Motor neuron (in vitro differentiated cells): ENCODE data around the gene RAET1E. TPM values are rescaled to one million over a fixed set of nuclear protein-coding genes. Genes with fewer than 3 reads are reported as not detected.
"Not testable (repeated sequence)": the region's sequence is repeated elsewhere in the genome, so short reads cannot be mapped to it uniquely, and the experiment has no call there.

ENCODE experiments used
- ATAC-seq, 8 experiments: fragments of 200-7000 bp; cut with Tn5 transposase; replicated peaks in 6 of 8; 2 replicates each; pipeline ENCODE4 v1.8.0; 2021; ENCODE audit warnings: mild to moderate bottlenecking in 8 of 8, moderate library complexity in 8 of 8
- H3K27ac ChIP-seq, 2 donors: fragments of 250-450 bp; sonication (Bioruptor Pico); 2 replicates each; pipeline ENCODE4 v1.9.0; 2021; ENCODE audit warnings: antibody characterized with exemption in 2 of 2, mild to moderate bottlenecking in 2 of 2, moderate library complexity in 1 of 2
- H3K4me1 ChIP-seq, 2 donors: fragments of 250-450 bp; sonication (Bioruptor Pico); replicated peaks in 1 of 2; 2 replicates each; pipeline ENCODE4 v1.6.1; 2021; ENCODE audit warnings: antibody characterized with exemption in 2 of 2, mild to moderate bottlenecking in 2 of 2, moderate library complexity in 1 of 2
- H3K4me3 ChIP-seq, 5 donors: fragments of 250-450 bp; sonication (Bioruptor Pico); 2 replicates each; pipeline ENCODE4 v1.9.0; 2021; ENCODE audit warnings: antibody characterized with exemption in 5 of 5, mild to moderate bottlenecking in 5 of 5, moderate library complexity in 4 of 5
- WGBS, 10 experiments: fragments of 450-650 bp; shearing (Covaris generic); methylation state at CpG; one replicate each; pipeline ENCODE4 v1.0.0; 2022; 5-methylcytosine and 5-hydroxymethylcytosine counted together
- in situ Hi-C, 9 experiments: fragments of 400-800 bp; cut with MboI; loops; one replicate each; pipeline ENCODE4 v1.15.0; 2021; ENCODE audit warnings: low sequenced_read_pairs in 9 of 9, low pct_unique_long_range_greater_than_20kb in 2 of 9; ENCODE audit not compliant: unreplicated experiment in 9 of 9
- total RNA-seq, 8 experiments: library from RNA; unstranded; fragments of 300-600 nt; gene quantifications; 2 replicates each; pipeline versions ENCODE4 v1.2.3 to v1.2.4, GENCODE V29; 2022

The RAET1E gene, protein sequence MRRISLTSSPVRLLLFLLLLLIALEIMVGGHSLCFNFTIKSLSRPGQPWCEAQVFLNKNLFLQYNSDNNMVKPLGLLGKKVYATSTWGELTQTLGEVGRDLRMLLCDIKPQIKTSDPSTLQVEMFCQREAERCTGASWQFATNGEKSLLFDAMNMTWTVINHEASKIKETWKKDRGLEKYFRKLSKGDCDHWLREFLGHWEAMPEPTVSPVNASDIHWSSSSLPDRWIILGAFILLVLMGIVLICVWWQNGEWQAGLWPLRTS
- total RNA-seq = 1 to 10 TPM in 2 of 8 experiments, under 1 TPM in 4, not detected in 2; 0.18 to 3.5 (median 0.51) TPM

DNA sequence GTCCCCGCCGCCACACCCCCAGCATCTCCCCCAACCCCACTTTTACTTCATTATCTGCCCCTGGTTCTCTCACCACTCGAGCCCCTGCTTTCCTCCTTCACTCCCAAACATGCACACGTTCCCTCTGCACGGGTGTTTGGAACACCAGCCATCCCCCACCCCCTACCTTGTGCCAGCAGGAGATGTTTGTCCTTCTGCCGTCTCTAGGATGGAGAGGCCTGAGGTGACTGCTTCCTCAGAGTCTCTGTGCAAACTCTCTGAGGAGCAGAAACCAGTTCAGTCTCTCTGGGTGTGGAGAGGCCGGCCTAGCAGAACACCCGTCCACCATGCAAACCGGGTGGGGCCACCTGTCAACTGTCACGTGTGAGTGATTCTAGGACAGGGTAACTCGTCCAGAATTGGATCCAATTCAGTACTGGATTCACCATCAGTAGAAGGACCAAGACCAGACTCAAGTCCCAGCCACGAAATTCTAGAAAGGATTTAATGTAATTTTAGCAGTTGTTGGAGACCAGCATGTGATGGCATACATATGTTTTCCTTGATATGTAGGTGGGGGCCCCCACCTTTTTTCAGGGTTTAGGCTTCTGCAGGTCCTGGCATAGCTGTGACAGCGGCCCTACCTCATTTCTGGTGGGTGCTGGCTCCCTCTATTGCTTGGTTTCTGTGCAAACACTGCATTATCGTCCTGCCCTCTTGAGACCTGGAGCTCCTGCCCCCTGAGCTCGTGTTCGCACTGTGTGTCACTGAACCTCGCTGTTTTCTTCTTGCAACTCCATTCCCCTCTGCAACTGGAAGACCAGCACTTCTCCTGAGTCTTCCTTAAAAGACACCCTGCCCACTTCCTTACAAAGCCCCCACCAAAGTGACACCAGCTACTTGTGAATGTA, at the start of gene RAET1E:
RAET1E (minus strand) TSS at position 259 of the 890 bp plus-strand sequence. CDS start 7,212 bp downstream, outside the sequence.
- no peak within 1 kb of the TSS for H3K27ac ChIP-seq
- H3K4me1 ChIP-seq = no peaks in the 10 kb centered on the region
- ATAC-seq = peak in 2 of 8 experiments; percentile 4 to 15
- 35 to 100% (median 53%) methylated on average over 1 to 8 of the region's 17 CpGs; no CpG with 5 or more reads in 1 of the 10 experiments for WGBS, 10 experiments
- in situ Hi-C loops = no loop called here
- H3K4me3 ChIP-seq = no peak within 1 kb of the TSS

DNA sequence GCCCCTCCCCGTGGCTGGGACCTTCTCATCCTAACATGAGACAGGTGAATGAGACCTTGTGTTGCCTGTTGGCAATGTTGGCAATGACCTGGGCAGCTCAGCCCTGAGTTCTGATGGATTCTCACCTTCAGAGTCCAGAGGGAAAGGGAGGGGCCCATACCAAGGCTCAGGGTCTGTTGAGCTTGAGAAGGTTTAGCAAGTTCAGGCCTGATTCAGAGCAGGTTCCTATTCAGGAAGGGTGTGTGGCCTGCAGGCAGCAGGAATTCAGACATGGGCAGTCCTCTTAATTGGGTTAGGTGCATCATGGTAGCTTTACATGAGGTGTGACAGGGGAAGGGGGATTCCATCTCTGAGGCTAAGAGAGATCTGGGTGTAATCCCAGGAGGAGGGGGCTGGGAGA, 49.6 kb upstream of the RAET1E start:
- ATAC-seq, H3K4me1 ChIP-seq, H3K4me3 ChIP-seq, H3K27ac ChIP-seq: not testable (repeated sequence)
- no CpG with 5 or more reads among the region's 1 CpG for WGBS, 10 experiments
- in situ Hi-C loops = loop anchor here in 1 of 9 experiments (25.0 kb wide), 1 partner anchor 865 kb away; no protein-coding TSS in a partner anchor

DNA sequence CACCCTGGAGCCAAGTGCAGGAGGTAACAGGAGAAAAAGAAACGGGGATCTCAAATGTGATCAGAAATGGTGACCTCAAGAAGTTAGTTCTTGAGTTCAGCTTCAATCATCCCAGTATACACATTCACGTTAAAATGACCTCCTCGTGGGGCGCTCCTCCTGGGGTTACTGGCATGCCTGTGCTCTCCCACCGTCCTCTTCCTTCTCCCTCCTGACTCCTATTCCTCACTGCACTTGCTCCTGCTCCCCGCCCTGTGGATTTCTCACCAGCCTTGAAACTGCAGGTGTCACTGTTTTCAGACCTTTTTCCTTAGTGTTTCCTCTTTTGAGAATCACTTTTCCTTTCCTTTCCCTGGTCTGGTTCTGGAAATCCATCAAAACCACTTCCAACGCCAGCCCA, 48.7 kb upstream of the RAET1E start:
- WGBS, 10 experiments = 21 to 87% (median 34%) methylated on average over 2 to 6 of the region's 7 CpGs; no CpG with 5 or more reads in 1 of the 10 experiments
- in situ Hi-C loops = loop anchor here in 1 of 9 experiments (25.0 kb wide), 1 partner anchor 866 kb away; no protein-coding TSS in a partner anchor

DNA sequence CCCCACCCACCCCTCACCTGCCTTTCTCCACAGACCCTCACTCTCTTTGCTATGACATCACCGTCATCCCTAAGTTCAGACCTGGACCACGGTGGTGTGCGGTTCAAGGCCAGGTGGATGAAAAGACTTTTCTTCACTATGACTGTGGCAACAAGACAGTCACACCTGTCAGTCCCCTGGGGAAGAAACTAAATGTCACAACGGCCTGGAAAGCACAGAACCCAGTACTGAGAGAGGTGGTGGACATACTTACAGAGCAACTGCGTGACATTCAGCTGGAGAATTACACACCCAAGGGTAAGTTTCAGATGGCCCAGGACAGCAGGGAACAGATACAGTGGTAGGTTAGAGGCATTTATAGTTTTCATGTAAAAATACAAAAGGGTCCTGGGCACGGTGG, 47.4 kb upstream of the RAET1E start:
- ATAC-seq = not testable (repeated sequence)
- in situ Hi-C loops = loop anchor here in 1 of 9 experiments (25.0 kb wide), 1 partner anchor 867 kb away; no protein-coding TSS in a partner anchor
- WGBS, 10 experiments = 67% methylated on average over 1 of the region's 6 CpGs; no CpG with 5 or more reads in 9 of the 10 experiments

More for the DNA sequence above, 48.7 kb upstream of the RAET1E start:
- not testable (repeated sequence) for H3K4me1 ChIP-seq, H3K27ac ChIP-seq, H3K4me3 ChIP-seq, ATAC-seq

DNA sequence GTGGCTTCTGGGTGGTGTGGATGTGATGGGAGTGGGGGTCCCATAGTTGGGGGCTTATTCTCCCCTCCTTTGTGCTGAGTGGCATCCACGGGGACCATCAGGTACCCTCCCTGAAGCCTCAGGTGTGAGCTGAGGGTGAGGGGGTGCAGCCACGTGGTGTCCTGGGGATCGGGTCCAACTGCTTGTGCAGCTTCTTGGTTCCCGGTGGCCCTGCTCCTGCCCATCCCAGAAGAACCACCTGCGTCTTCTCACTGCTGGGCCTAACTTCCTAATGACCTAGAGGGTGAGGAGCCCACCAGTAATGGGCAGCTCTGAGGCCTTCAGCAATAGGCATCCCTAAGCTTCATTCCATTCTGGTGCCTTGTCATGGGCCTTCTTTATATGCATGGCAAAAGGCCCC, 45.4 kb upstream of the RAET1E start:
- peaks cover 4 to 13% of the 10 kb centered on the region in 2 donors for H3K4me1 ChIP-seq
- not testable (repeated sequence) for H3K4me3 ChIP-seq, ATAC-seq, H3K27ac ChIP-seq
- no CpG with 5 or more reads among the region's 5 CpGs for WGBS, 10 experiments
- in situ Hi-C loops = loop anchor here in 1 of 9 experiments (25.0 kb wide), 1 partner anchor 869 kb away; no protein-coding TSS in a partner anchor

More for the DNA sequence above, 47.4 kb upstream of the RAET1E start:
- H3K4me1 ChIP-seq, H3K27ac ChIP-seq, H3K4me3 ChIP-seq: not testable (repeated sequence)

DNA sequence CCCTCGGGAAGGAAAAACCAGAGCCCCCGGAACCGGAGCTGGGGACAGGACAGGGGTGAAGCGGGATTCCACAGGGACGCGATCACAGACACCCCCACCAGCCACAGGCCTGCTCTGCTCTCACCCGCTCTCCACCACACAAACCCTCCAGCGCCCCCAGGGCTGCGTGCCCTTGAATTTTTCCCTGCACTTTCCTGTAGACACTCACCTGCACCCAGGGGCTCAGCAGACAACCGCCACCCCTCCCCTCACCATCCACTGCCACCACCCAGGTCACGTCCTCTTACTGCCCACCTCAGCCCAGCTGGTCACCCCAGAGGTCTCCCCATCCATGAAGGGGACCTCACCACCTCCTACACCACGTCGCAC, 44.5 kb upstream of the RAET1E start:
- Histone ChIP-seq H3K27ac (no peak overlapping the region), H3K4me3 (peak overlapping the region; percentile 38 to 74 (median 44)), H3K4me1 (peaks cover 4 to 14% of the 10 kb centered on the region in 2 donors)
- peak in 3 of 8 experiments; percentile 4 to 24 (median 13) for ATAC-seq
- in situ Hi-C loops = loop anchor here in 1 of 9 experiments (25.0 kb wide), 1 partner anchor 870 kb away; no protein-coding TSS in a partner anchor
- WGBS, 10 experiments = 0% methylated on average over 1 of the region's 13 CpGs; no CpG with 5 or more reads in 7 of the 10 experiments

DNA sequence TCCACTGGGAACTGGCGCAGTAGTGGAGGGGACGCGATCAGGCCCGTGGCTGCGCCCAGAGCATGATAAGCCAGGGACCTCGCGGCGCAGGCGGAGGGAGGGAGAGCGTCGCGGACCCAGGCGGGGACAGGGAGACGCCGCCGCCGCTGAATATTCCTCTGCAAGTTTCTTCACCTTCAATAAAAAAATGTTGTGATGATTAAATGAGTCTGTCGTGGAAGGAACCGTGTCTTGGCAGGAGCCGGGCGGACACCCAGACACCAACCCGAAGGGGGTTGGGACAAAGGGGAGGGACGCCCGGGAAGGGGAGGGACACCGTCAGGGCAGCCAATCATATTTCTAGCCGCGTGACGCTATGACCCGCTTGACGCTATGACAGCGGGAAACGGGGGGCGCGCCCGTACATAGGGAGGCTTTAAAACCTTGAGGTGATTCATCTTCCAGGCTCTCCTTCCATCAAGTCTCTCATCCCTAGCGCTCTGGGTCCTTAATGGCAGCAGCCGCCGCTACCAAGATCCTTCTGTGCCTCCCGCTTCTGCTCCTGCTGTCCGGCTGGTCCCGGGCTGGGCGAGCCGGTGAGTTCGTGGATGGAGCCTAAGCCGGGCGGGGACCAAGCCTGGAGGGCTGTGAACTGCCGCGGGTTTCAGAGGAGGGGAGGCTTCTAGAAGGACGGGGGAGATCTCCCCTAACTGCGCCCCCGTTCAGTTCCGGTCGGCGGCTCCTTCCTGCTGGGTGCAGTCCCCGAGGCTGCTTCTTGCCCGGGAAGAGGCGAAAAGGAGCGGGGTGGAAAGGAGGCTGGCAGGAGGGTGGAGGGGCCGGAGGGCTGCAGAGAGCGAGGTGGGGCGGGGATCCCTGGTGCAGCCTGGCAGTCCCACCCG, 43.9 kb upstream of the RAET1E start, which contains the start of gene ULBP2:
ULBP2 (plus strand) TSS at position 432 of the 878 bp plus-strand sequence; CDS start at position 491, 59 bp downstream.
- Histone ChIP-seq H3K27ac (no peak within 1 kb of the TSS), H3K4me3 (peak within 1 kb of the TSS; percentile 38 to 74 (median 44)), H3K4me1 (peaks cover 4 to 14% of the 10 kb centered on the region in 2 donors)
- WGBS, 10 experiments = 0% methylated on average over 1 to 10 of the region's 62 CpGs; no CpG with 5 or more reads in 8 of the 10 experiments
- ATAC-seq = peak; percentile 83 to 97 (median 94)
- in situ Hi-C loops = loop anchor here in 1 of 9 experiments (25.0 kb wide), 1 partner anchor 870 kb away; no protein-coding TSS in a partner anchor

DNA sequence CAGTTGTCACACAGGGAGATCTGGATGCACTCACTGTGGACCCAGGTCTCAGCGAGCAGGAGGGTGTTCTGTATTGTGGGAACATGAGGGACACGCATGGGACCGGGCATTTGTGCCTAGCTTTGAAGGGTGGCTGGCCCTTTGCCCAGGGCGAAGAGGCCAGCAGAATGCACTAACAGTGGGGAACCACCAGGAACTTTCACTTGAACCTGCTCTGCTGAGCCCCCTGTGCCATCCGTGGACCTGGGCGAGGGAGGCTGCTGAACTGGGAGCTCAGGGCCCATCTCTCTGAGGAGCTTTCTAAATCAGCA, 42.7 kb upstream of the RAET1E start:
- H3K4me1 ChIP-seq = peaks cover 4 to 14% of the 10 kb centered on the region in 2 donors
- WGBS, 10 experiments = 0 to 60% (median 21%) methylated on average over 1 to 3 of the region's 6 CpGs; no CpG with 5 or more reads in 5 of the 10 experiments
- no peak overlapping the region for H3K27ac ChIP-seq
- in situ Hi-C loops = loop anchor here in 1 of 9 experiments (25.0 kb wide), 1 partner anchor 872 kb away; no protein-coding TSS in a partner anchor
- H3K4me3 ChIP-seq = no peak overlapping the region
- ATAC-seq = no peak

DNA sequence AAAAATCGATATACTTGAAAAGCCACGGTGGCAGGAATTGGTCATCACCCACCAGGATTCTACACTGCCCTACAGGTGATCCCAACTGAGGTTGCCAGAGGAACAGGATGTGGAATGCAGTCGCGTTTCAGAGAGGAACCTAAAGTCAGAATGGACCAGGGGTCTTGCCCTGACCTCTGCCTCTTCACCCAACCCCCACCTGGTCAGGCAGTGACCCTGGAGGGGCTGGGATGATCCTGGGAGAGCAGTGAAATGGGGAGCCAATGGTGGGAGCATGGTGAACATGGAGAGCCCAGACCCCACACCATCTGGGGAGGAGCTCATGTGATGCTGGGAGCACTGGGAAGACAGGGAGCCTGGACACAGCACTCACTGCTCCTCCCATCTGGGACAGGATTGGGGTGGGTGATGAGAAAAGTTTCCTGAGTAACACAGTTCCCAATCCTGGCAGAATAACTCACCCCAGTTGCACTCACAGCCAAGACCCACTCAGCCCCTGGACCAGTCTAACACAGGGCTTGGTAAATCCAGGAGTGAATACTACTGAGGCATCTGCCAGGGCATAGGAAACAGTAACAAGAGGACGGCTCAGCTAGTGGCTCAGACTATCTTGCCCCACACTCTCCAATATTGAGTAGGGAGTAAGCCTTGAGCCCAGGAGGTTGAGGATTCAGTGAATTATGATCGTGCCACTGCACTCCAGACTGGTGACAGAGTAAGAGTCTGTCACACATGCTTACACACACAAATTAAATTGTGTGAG, 42.2 kb upstream of the RAET1E start:
- in situ Hi-C loops = loop anchor here in 1 of 9 experiments (10.0 to 25.0 kb wide), 2 partner anchors 75 to 872 kb away; no protein-coding TSS in a partner anchor
- WGBS, 10 experiments = 0 to 51% (median 18%) methylated on average over 1 to 5 of the region's 6 CpGs; no CpG with 5 or more reads in 3 of the 10 experiments
- Histone ChIP-seq H3K4me3 (no peak overlapping the region), H3K27ac (no peak overlapping the region), H3K4me1 (peaks cover 4 to 14% of the 10 kb centered on the region in 2 donors)
- ATAC-seq = no peak

DNA sequence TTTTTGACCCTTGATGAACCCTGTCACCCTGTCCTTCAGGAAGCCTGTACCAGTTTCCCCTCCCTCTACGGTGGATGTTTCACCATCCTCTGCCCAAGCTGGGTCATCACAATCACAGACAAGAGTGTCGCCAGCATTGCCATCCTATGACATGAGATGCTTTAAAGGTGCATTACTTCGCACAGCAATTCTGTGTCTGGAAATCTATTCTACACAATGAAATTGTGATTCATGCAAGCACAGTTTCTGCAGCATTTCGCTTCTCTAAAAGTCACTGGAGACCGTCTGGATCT, 41.4 kb upstream of the RAET1E start:
- WGBS, 10 experiments = 8 to 79% (median 39%) methylated on average over 1 to 4 of the region's 5 CpGs
- H3K27ac ChIP-seq = no peak overlapping the region
- no peak for ATAC-seq
- no peak overlapping the region for H3K4me3 ChIP-seq
- H3K4me1 ChIP-seq = peaks cover 4 to 14% of the 10 kb centered on the region in 2 donors
- in situ Hi-C loops = loop anchor here in 1 of 9 experiments (10.0 to 25.0 kb wide), 2 partner anchors 75 to 873 kb away; no protein-coding TSS in a partner anchor

DNA sequence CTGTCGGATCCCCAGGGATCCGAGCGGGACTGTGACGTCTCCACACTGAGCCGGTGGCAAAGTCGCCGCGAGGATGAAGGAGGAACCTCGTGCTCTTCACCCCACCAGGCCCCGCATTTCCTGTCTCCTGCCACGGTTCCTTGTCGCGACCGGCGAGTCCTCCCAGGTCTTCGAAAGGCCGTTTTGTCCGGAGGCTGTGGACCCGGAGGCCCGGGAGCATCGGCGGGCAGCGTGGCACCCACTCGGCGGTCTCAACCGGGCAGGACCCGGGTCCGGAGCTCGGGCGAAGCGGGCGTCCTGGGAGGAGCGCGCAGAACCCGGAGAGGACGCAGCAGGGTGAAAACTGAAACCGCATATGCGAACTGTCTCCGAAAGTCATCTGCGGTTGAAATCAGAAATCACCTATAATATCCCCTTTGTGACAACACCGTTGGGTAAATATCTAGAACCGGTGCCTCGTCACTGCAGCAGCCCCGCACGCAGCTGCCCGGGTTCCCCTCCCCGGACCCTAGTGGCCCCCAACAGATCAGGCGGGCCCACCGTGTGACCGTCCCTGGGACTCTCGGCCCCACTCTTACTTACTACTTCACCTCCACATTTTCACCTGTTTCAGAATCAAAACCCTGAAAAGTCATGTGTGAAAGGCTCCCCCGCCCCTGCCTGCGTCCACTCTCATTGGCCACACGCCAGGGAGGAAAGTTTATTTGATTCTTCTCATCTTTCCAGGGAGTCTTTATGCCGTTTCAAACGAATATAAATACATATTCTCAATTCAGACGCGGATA, 40.9 kb upstream of the RAET1E start:
- Histone ChIP-seq H3K27ac (no peak overlapping the region), H3K4me1 (peaks cover 4 to 14% of the 10 kb centered on the region in 2 donors), H3K4me3 (peak overlapping the region in 3 of 5 donors; percentile 10 to 31 (median 12))
- WGBS, 10 experiments = 0 to 17% (median 4%) methylated on average over 2 to 14 of the region's 58 CpGs; no CpG with 5 or more reads in 1 of the 10 experiments
- peak in 2 of 8 experiments; percentile 0 to 2 for ATAC-seq
- in situ Hi-C loops = loop anchor here in 1 of 9 experiments (10.0 to 25.0 kb wide), 2 partner anchors 76 to 874 kb away; no protein-coding TSS in a partner anchor
